Activated CD4-positive, alpha-beta T cell treated with anti-CD3 and anti-CD28 coated beads, Interleukin-2, Interleukin-4, amounts not matched to agents 100 ng/mL and 50 ng/mL, durations not matched to agents 16 hours and 8 hours (primary cell): ENCODE measurements around the gene GDF3.

Experiments used
- DNase-seq: peaks from one replicate; pipeline ENCODE4 v3.0.0-alpha.2; 2020; ENCODE audit warnings: low spot score

Gene GDF3

DNA sequence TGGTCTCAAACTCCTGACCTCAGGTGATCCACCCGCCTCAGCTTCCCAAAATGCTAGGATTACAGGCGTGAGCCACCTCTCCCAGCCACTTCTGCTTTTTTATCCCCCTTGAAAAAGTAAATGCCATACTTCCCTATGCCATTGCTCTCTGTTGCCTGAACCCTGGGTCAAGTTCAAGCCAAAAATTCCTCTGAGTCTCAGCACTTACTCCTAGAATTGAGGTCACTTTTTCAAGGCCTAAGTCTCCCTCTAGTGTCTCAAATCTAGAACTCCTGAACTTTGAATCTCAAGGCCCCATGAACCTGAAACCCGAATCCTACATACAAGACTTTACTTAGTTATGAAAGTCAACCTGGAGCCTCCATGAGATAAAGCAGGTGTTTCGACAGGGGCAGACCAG, 28.4 kb downstream of the GDF3 start:
- DNase-seq = no peak

DNA sequence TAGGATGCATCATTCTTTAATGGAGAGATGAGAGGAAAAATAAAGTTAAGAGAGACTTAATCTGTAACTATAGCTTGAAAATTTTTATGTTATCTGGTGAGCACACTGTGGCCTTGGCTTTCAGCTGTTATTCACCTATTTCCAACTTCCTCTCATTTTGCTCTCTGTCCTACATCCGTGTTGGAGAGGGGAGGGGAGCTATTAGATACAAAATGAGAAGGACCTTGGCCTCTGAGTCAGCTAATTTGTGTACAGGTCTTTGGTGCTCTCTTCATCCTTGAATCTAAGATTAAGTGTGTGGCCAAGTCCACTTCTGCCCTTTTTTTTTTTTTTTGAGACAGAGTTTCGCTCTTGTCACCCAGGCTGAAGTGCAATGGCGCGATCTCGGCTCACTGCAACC, 29.0 kb downstream of the GDF3 start:
- DNase-seq = no peak

- DNase-seq = no peak
These were observed 33.8 kb downstream of the GDF3 start for GRCh38 chr12:7661741-7662140.

GRCh38 chr12:7656121-7656520, 39.5 kb downstream of the GDF3 start:
- no peak for DNase-seq

DNA sequence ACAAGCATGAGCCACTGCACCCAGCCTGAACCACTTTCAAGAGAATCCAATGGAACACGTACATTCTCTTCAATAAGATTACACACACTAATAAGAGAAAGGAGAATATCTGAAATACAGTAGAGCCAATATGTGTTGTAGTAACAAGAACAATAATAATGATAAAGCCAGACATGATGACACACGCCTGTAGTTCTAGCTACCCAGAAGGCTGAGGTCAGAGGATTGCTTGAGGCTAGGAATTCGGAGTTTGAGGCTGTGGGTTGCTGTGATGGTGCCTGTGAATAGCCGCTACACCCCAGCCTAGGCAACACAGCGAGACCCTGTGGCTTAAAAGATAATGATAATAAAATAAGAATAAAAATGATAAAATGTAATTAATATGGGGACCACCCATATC, 45.5 kb downstream of the GDF3 start:
- DNase-seq = no peak

GRCh38 chr12:7647071-7647470, 48.5 kb downstream of the GDF3 start:
- DNase-seq = no peak

DNA sequence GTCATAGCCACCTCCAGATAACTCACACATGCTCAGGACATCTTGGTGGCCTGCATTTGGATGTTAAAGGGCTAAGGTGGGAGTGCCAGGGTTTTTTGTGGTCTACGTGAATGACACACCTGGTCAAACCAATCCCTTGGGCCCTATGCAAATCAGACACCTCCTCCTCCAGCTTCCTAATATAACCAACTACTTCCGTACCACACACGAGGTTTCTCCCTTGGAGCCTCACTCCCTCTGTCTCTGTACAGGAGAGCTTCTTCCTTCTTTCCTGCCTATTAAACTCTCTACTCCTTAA, 49.4 kb downstream of the GDF3 start:
- DNase-seq = no peak

DNA sequence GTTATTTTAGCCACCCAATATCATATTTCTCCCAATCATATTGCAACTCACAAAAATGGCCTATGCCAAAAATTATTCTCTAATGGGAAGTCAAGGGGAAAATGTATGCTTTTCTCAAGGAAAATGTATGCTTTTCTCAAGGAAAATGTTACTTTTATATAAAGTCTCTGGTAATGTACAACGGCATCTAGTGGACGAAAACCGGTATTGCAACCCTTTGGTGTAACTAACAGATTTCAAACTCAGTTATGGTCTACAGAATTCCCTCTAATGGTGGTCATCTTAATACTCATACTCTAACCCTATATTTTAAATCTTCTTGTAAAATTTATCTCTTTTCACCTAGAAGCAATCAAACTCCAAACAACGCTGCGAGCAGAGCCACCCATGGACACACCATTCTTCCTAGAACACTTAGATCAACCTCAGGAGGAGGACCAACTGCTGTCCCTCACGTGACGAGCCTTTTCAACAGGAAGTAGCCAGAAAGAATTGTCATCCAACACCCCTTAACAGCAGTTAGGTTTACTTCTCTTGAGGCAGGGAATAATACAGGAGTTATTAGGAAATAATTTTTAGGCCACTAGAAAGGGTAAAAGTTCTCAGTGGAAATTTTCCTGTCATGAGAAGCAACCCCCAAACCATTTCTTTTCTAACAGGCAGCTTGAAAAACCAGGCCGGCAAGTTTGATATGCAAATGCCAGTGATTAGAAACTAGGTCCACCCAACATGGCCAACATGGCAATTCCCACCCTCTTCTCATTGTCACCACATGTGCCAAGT, 50.0 kb downstream of the GDF3 start:
- DNase-seq = peak; percentile 38

DNA sequence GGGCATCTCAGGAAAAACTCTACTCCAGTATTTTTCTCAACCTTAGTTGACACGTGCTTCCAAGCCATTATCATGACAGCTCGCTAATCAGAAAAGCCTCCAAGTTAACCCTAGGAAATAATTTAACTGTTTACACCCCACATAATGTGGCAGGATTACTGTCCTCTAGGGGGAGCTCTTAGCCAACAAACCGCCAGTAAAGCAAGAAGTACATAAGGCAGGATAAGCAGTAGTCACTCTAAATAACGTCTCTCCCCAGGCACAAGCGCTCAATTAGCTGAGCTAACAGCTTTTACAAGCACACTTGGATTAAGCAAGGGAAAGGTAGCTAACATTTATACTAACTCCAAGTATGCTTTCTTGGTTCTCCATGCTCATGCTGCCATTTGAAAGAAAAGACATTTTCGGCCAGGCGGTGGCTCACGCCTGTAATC, 52.7 kb downstream of the GDF3 start:
- peak; percentile 71 for DNase-seq

DNA sequence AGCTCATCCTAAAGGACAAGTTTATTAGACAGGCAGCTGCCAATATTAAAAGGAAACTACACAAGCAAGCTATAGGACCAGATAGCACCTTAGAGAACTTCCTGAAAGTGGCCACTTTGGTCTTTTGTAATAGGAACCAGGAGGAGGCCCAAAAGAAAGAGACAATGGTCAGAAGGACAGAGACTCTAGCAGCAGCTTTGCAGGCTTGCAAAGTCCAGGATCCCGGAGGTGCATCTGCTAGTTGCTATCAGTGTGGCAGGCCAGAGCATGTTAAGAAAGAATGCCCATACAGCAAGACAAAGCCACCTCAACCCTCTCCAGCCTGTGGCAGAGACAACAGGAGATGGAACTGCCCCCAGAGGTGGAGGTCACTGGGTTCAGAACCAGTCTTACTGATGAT, 53.3 kb downstream of the GDF3 start:
- no peak for DNase-seq

- DNase-seq = peak; percentile 44
These were observed 55.2 kb downstream of the GDF3 start for GRCh38 chr12:7640123-7640995.
